Ovary (tissue), 3 donors: ENCODE results near the gene FAM171A2.

Experiments
- CTCF ChIP-seq, 3 donors: fragments of 450-650 bp in 2 of 3; fragments of 200-600 bp in 1 of 3; IDR thresholded peaks; one replicate each; pipeline versions ENCODE4 v1.5.1 to v1.8.0; 2016 to 2022; ENCODE audit warnings: antibody characterized with exemption in 3 of 3, mild to moderate bottlenecking in 1 of 3
- EP300 ChIP-seq: sonication (generic); formaldehyde crosslinking; IDR thresholded peaks from one replicate; pipeline ENCODE4 v1.6.1; 2017; ENCODE audit warnings: antibody characterized with exemption
- donor health status: DM: no; HTN: no; CAD: no.

GRCh38 chr17:44397479-44398440 is 34.1 kb upstream of the FAM171A2 start:
- TF ChIP-seq CTCF (IDR thresholded peaks at IDR 0.05): no peak
- TF ChIP-seq EP300: no peak
